Measurements from ENCODE around the gene TELO2. TPM values are rescaled to one million over a fixed set of nuclear protein-coding genes. Genes with fewer than 3 reads are reported as not detected.
"Not testable (repeated sequence)": the region's sequence is repeated elsewhere in the genome, so short reads cannot be mapped to it uniquely, and the experiment has no call there.

The TELO2 gene
- total RNA-seq, 1 experiment from 2014 or later, result 9.5 TPM

DNA sequence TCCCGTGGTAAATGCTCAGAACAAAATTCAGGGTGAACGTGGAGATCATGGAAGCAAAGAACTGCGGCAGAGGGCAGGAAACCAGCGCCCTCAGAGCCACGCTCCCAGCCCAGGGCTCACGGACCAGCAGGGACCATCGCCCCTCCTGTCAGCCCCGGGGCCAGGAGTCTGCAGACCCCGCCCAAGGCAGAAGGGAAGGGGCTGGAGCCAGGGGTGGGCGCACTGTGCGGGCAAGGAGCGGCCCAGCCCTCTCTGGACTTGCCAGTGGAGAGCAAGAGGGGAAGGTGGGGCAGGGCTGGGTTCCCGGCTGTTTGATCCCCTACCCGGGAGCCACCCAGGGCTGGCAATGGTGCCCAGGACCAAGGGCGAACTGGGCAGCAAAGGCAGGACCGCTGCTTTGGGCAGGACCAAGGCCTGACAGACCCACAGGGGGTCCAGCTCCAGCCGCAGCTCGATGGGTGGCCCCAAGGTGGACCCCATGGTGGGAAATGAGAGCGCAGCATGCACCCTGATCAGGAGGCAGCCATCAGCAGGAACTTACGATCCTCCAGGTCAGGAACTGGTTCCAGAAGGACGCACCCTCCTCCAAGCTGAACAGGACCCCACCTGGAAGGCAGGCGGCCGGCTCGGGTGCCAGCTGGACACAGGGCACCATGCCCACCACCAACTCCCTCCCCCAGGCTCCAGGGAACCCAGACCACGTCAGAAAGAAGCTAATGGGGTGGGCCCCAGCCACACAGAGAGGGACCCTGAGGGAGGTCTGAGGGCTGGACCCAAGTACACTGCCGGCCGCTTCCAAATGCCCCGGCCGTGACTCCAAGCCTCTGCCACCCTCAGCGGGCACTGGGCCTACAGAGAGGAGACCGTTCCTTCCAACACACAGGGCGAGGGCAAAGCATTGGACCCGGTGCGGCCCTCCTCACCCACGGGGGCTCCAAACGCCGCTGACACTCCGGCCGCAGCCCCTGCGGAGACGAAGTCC, 37.7 kb upstream of the TELO2 start:
- in situ Hi-C loops (cut with HindIII; ENCODE audit: low pct_unique_long_range_greater_than_20kb, low sequenced_read_pairs), result no loop called here
- no peak for DNase-seq (ENCODE audit: low read depth, low spot score)

DNA sequence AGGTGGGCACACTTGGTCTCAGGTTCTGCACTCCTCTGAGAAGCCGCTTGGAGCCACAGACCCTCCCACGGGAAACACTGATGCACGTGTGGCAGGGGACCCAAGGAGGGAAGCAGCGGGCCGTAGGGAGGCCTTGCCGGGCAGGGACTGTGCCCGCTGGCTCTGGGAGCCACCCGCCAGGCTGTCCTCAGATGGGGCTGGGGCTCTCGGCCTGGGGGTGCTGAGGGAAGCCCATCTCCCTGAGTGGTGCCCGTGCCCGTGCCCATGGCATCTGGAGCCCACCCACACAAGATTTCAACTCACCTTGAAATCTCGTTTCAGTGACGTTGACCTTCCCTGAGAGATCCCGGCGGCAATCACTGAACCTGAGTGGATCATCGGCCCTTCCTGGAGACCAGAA, 36.2 kb upstream of the TELO2 start:
- DNase-seq (ENCODE audit: low read depth, low spot score), result no peak
- in situ Hi-C loops (cut with HindIII; ENCODE audit: low pct_unique_long_range_greater_than_20kb, low sequenced_read_pairs), result no loop called here

DNA sequence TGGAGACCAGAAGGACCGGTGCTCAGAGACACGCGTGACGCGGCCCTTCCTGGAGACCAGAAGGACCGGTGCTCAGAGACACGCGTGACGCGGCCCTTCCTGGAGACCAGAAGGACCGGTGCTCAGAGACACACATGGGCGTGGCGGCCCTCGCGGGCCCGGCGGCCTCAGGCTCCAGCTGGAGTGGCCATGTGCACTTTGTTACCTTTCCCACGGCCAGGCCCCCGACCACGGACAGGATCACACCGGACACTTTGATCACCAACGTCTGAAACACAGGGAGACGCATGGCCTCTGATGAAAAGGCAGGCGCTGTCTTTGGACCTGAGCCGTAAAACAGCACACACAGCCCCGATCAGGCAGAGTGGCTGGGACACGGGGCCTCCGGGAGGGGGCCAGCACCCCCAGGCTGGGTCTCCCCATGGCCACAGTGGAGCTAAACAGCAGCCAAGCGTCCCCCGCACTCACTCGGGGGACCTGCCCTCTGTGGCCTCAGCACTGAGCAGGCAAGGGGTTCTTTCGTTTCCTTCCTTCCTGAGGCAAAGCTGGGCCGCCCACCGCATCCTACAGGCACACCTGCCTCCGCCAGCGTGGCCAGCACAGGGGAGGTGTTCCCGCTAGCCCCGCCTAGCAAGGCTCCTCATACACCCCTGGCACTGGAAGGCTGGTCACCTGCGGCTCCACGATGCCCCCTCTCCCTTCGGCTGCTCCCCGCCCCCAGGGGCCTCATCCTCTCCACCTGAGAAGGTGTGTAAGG, 35.5 kb upstream of the TELO2 start:
- no peak for DNase-seq (ENCODE audit: low read depth, low spot score)
- in situ Hi-C loops (cut with HindIII; ENCODE audit: low pct_unique_long_range_greater_than_20kb, low sequenced_read_pairs), result no loop called here

DNA sequence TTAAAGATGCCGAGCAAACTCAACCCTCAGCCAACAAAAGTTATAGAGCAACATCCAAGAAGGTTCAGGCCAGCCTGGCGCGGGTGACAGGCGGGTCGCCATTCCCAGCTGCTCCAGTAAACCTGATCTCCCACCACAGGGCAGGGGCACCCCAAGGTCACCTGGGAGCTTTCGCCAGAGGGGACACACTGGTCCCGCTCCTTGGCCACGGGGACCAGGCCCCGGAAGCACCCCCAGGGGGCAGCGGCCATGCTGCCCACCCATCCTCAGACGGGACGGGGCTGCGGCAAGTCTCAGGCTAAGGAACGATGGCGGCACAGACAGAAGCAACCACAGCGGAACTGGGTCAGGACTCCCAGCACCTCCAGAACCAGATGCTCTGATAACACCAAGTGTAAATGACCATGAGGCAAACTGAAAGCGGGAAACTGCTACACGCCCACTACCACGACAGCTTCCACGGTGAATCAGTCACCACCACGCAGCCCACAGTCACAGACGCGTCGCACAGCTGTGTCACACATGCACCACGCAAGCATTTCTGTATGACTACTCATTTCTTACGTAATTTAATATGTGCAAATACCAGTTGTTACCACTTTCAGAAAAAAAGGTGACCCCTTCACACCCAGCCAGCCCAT, 34.7 kb upstream of the TELO2 start:
- in situ Hi-C loops (cut with HindIII; ENCODE audit: low pct_unique_long_range_greater_than_20kb, low sequenced_read_pairs), result no loop called here

DNA sequence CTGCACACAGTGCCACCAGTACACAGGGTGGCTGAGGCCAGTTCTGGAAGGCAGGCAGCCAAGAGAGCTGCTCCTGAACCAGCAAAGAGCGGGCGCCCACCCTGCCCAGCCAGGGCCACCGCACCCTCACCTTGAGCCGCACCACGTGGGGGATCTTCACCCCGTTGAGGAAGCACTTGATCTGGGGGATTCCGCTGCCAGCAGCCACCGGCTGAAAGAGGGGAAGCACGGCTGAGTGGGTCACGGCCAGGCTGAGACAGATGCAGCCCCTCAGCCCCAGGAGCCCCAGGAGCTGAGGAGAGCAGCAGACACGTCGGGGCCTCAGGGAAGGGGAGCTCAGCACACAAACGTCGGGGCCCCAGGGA, 34.2 kb upstream of the TELO2 start:
- in situ Hi-C loops (cut with HindIII; ENCODE audit: low pct_unique_long_range_greater_than_20kb, low sequenced_read_pairs), result no loop called here
- no peak for DNase-seq (ENCODE audit: low read depth, low spot score)

More for the DNA sequence above, 34.7 kb upstream of the TELO2 start:
- no peak for DNase-seq (ENCODE audit: low read depth, low spot score)

DNA sequence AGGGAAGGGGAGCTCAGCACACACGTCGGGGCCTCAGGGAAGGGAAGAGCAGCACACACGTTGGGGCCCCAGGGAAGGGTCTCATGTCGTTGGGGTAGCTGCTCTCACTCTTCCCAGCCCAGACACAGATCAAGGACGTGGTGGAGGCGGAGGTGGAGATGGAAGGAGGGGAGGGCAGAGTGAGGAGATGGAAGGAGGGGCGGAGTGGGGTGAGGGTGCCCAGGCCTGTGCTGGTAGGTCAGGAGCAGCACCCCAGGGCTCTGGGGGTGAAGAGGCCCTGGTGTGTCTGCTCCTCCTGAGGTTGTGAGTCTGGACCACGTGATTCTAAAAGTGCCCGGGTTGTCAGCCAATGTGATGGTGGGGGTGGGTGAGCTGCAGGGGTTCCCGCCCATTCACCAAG, 33.2 kb upstream of the TELO2 start:
- in situ Hi-C loops (cut with HindIII; ENCODE audit: low pct_unique_long_range_greater_than_20kb, low sequenced_read_pairs), result no loop called here
- no peak for DNase-seq (ENCODE audit: low read depth, low spot score)

DNA sequence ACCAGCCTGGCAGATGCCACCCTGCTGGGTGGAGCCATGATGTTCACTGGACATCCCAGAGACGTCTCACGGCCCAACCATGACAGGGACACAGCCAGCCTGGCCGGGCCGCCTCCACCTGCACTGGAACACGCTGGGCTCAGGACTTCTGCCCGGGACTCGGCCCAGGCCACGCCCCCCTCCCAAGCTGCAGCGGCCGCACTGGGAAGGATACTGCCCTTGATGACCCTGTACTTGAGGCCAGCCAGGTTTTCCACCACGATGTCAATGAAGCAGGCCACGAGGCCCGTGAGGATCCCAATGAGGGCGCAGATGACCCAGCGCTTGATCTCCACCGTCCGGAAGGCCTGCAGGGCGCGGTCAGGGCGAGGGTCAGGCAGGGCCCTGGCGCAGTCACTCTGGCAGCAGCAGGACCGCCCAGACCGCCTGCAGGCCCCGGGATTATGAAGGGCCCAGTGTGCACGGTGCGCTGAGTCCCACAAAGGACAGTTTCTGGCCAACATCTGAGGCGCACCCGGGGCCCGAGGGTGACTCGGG, 32.5 kb upstream of the TELO2 start:
- DNase-seq (ENCODE audit: low read depth, low spot score), result no peak
- in situ Hi-C loops (cut with HindIII; ENCODE audit: low pct_unique_long_range_greater_than_20kb, low sequenced_read_pairs), result no loop called here

DNA sequence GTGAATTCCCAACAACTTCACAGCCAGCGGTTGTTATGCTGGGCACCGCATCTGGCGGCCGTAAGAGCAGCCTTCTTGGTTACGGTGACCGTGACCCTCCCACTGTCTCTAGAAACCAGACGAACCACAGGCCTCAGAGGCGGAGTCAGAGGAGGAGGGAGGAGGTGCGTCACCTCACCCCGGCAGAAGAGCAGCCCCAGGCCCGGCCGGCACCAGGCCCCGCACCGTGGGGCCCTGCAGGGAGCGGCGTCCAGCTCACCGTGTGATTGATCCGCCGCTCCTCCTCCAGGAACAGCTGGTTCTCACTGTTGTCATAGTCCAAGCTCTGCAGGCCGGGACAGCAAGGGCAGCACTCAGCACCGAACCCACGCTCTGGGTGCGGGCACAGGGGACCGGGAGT, 32.0 kb upstream of the TELO2 start:
- in situ Hi-C loops (cut with HindIII; ENCODE audit: low pct_unique_long_range_greater_than_20kb, low sequenced_read_pairs), result no loop called here
- DNase-seq (ENCODE audit: low read depth, low spot score), result no peak

DNA sequence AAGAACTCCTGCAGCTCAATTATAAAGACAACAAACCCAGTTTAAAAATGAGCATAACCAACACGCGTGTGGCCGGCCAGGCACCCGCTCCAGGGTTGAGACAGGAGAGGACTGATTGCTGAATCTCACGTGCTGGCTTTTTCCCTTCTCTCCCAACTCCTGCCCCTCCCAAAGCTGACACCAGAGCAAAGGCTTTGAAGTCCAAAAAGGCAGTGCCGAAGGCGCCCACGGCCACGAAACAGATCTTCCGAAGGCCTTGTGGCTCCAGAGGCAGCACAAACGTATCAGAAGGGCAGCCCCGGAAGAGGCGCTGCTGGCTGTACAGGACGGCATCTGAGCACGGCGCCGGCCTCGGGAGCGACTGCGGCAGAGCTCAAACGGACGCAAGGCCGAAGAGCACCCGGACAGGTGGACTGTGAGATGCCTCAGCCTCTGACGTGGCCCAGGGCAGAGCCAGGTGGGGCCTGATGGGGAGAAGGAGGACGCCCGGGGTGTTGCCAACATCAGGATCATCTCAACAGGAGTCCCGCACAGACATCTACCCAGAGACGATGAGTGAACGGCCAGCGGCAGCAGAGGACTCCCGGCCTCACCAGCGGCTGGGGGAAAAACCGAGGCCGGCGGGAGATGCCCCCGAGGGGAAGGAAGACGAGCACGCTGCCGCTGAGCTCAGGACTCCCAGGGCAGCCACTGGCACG, 28.8 kb upstream of the TELO2 start:
- no peak for DNase-seq (ENCODE audit: low read depth, low spot score)
- in situ Hi-C loops (cut with HindIII; ENCODE audit: low pct_unique_long_range_greater_than_20kb, low sequenced_read_pairs), result no loop called here

DNA sequence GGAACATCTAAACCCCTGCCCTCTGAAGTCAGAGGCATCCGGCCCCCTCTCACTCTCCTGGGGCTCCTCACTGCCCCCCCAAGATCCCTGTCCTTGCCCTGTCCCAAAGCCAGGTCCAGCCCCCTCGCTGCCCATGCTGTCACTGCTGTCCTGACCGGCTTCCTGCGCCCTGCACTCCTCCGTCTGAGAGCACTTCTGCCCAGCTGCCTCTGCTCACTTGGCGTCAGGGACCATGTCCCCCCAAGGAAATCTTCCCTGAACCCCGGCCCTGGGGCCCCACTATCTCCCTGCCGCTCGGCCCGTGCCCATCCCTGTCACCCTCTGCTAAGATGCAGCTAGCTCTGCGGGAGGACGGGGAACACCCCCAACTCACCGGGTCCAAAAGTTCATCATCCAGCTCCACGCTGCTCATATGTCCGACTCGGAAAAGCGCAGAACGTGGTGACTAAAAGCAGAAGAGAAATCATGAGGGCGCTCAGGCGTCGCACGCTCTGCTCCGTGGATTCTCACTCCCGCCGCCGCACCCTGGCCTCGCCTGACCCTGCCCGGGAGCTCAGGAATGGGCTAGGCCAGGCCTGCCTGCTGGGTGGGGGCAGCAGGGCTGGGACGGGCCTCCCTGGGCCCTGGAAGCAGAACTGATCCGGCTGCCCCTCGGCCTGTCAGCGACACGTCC, 28.1 kb upstream of the TELO2 start:
- in situ Hi-C loops (cut with HindIII; ENCODE audit: low pct_unique_long_range_greater_than_20kb, low sequenced_read_pairs), result no loop called here
- DNase-seq (ENCODE audit: low read depth, low spot score), result no peak

DNA sequence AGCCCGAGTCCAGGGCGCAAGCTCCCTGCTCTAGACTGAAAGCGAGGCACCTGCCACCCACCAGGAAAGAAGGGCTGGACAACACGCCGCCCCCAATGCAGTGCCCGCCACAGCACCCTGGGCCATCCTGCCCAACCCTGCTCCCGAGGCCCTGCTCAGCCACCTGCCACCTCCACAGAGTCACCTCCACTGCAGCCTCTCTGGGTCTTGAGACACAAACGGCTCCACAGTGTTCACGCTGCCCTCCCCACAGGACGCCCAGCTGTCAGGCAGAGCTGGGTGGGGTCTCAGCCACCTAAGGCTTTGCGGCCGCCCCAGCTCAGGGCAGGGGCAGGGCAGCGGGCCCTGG, 27.6 kb upstream of the TELO2 start:
- in situ Hi-C loops (cut with HindIII; ENCODE audit: low pct_unique_long_range_greater_than_20kb, low sequenced_read_pairs), result no loop called here
- no peak for DNase-seq (ENCODE audit: low read depth, low spot score)

DNA sequence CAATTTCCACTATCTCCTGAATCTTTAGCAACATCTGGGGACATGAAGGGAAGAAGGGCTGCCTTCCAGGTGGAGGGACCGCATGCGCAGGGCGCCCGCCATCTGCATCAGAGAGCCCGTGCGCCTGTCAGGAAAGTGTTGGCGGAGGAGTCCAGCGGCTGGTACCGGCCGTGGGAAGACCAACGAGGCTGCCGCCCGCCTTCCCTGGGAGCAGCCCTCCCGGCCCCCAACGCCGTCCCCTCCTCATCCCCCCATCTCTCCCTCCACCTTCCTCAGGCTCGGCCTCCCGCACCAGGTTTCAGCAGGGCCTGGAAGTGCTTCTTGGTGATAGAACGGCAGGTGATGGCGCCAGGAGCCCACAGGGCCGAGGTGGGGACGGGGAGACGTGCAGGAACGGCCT, 27.1 kb upstream of the TELO2 start:
- in situ Hi-C loops (cut with HindIII; ENCODE audit: low pct_unique_long_range_greater_than_20kb, low sequenced_read_pairs), result no loop called here
- DNase-seq (ENCODE audit: low read depth, low spot score), result no peak

DNA sequence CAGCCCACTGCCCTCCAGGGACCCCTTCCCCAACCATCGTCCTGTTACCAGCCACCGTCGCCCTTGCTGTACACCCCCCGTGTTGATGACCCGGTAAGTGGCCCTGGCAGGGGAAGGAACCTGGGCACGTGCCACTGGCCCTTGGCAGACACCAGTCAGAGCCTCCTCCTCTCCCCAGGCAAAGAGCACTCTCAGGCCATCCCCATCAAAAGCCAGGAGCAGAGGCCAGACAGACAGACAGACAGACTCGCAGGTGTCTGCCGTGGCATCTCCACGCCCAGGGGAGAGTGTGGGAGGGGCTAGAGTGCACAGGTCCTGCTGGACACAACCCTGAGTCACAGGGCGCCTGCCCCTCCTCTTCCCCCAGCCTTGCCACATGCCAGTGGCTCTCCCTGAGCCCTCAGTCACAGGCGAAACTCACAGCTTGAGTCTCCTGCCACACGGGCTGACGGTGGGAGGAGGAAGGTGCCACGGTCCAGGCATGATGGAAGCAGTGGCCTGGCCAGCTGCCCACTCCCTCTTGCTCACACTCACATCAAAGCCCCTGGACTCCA, 26.1 kb upstream of the TELO2 start:
- DNase-seq (ENCODE audit: low read depth, low spot score), result no peak
- in situ Hi-C loops (cut with HindIII; ENCODE audit: low pct_unique_long_range_greater_than_20kb, low sequenced_read_pairs), result no loop called here

DNA sequence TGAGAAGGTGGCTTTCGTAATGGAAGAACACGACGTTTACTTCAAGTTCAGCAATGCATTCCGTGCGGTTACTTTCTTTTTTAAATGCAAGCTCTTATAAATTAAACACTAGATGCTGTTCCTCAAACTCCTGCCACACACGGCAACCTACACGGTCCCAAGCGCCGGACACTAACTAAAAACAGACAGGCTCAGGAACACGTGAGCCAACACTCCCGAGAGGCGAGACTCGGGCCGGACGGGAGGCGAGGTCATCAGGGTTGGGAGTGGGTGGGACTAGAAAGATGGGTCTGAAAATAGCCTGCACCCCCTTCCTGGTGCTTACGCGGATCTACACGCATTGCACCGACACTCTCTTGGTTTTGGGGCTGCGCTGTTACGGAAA, 24.7 kb upstream of the TELO2 start:
- no peak for DNase-seq (ENCODE audit: low read depth, low spot score)
- in situ Hi-C loops (cut with HindIII; ENCODE audit: low pct_unique_long_range_greater_than_20kb, low sequenced_read_pairs), result no loop called here

DNA sequence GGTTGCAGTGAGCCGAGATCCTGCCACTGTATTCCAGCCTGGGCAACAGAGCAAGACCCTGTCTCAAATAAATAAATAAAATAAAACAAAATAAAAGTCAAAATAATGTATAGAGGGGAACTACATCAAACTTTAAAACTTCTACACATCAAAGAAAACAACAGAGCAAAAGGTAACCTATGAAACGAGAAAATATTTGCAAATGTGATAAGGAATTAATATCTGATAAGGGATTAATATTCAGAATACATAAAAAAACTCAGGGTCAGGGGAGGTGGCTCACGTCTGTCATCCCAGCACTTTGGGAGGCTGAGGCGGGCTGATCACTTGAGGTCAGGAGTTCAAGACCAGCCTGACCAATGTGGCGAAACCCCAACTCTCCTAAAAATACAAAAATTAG, 24.0 kb upstream of the TELO2 start:
- DNase-seq (ENCODE audit: low read depth, low spot score); in situ Hi-C loops (cut with HindIII; ENCODE audit: low pct_unique_long_range_greater_than_20kb, low sequenced_read_pairs): not testable (repeated sequence)

DNA sequence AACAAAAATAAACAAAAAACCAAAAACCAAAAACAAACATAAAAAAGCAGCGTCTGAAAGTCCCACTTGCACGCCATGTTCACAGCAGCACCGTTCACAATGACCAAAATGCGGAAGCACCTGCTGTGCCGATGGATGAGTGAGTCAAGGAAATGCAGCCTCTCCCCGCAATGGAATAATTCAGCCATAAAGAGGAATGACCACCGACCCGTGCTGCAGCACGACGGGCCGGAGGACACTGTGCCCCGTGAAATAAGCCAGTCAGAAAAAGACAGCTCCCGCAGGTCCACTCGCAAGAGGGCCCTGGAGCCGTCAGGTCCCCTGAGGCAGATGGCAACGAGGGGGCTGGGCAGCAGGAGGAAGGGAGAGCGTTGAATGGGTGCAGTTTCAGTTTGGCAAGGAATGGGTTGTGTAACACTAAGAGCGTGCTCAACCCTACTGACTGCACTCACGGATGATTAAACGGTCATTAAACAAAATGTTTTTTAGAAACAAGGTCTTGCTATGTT, 23.4 kb upstream of the TELO2 start:
- DNase-seq (ENCODE audit: low read depth, low spot score), result peak; percentile 33
- in situ Hi-C loops (cut with HindIII; ENCODE audit: low pct_unique_long_range_greater_than_20kb, low sequenced_read_pairs), result no loop called here

All from SK-MEL-5 (cell line).